LNCaP clone FGC (cell line): Measurements from ENCODE around the gene KAT6B.

Experiments
- DNase-seq: peaks from one replicate; pipeline ENCODE4 v3.0.0-alpha.2; 2011; ENCODE audit warnings: low read depth
- H3K4me3 ChIP-seq: 2 replicates; pipeline ENCODE4 v1.5.1; 2011; ENCODE audit warnings: mild to moderate bottlenecking, low read depth, low read length, control low read depth
- CTCF ChIP-seq: IDR thresholded peaks from 2 replicates; pipeline ENCODE4 v1.5.1; 2012; ENCODE audit warnings: mild to moderate bottlenecking; ENCODE audit not compliant: control insufficient read depth, insufficient read depth; ENCODE audit errors: extremely low read depth

KAT6B gene

GRCh38 chr10:74813381-74814259 lies 12.8 kb upstream of the KAT6B start:
- TF ChIP-seq CTCF, result no peak
- no peak for DNase-seq
- H3K4me3 ChIP-seq, result no peak overlapping the region

- TF ChIP-seq CTCF, result no peak
- no peak for DNase-seq
- no peak overlapping the region for H3K4me3 ChIP-seq
These were observed 11.6 kb upstream of the KAT6B start for GRCh38 chr10:74814797-74815196.

GRCh38 chr10:74816824-74817498 lies 9.4 kb upstream of the KAT6B start:
- DNase-seq, result no peak

GRCh38 chr10:74821501-74821900 lies 4.9 kb upstream of the KAT6B start:
- TF ChIP-seq CTCF, result no peak
- DNase-seq, result peak; percentile 97
- no peak overlapping the region for H3K4me3 ChIP-seq

More at GRCh38 chr10:74816824-74817498, 9.4 kb upstream of the KAT6B start:
- no peak overlapping the region for H3K4me3 ChIP-seq
- no peak for TF ChIP-seq CTCF

- no peak for DNase-seq
- no peak for TF ChIP-seq CTCF
- no peak overlapping the region for H3K4me3 ChIP-seq
These were observed 4.3 kb upstream of the KAT6B start for GRCh38 chr10:74822101-74822500.

GRCh38 chr10:74822521-74823089 lies 3.8 kb upstream of the KAT6B start:
- TF ChIP-seq CTCF, result no peak
- no peak for DNase-seq
- H3K4me3 ChIP-seq, result no peak overlapping the region
